ENCODE data around the gene PKD1.
A peak's percentile ranks its signal among the peaks of the same experiment; 100 is the strongest.

PKD1 gene

GRCh38 chr16:2046893-2047329, 88.8 kb downstream of the PKD1 start:
- H3K4me3 ChIP-seq (replicated peaks; ENCODE audit: low read depth, low read length) = peak overlapping the region; percentile 70
- no peak for TF ChIP-seq CTCF (IDR thresholded peaks at IDR 0.05; ENCODE audit: low read length, missing control alignments)
- no peak for DNase-seq (ENCODE audit: low read depth)

- H3K4me3 ChIP-seq (replicated peaks; ENCODE audit: low read depth, low read length) = no peak overlapping the region
- DNase-seq (ENCODE audit: low read depth) = no peak
- TF ChIP-seq CTCF (IDR thresholded peaks at IDR 0.05; ENCODE audit: low read length, missing control alignments) = no peak
These were observed 89.5 kb downstream of the PKD1 start for GRCh38 chr16:2045965-2046892.

GRCh38 chr16:2044541-2044940, 91.2 kb downstream of the PKD1 start:
- DNase-seq (ENCODE audit: low read depth) = no peak
- no peak for TF ChIP-seq CTCF (IDR thresholded peaks at IDR 0.05; ENCODE audit: low read length, missing control alignments)
- H3K4me3 ChIP-seq (replicated peaks; ENCODE audit: low read depth, low read length) = no peak overlapping the region

- no peak for TF ChIP-seq CTCF (IDR thresholded peaks at IDR 0.05; ENCODE audit: low read length, missing control alignments)
- no peak overlapping the region for H3K4me3 ChIP-seq (replicated peaks; ENCODE audit: low read depth, low read length)
- no peak for DNase-seq (ENCODE audit: low read depth)
These were observed 91.8 kb downstream of the PKD1 start for GRCh38 chr16:2043667-2044451.

- TF ChIP-seq CTCF (IDR thresholded peaks at IDR 0.05; ENCODE audit: low read length, missing control alignments) = no peak
- no peak overlapping the region for H3K4me3 ChIP-seq (replicated peaks; ENCODE audit: low read depth, low read length)
- DNase-seq (ENCODE audit: low read depth) = no peak
These were observed 92.6 kb downstream of the PKD1 start for GRCh38 chr16:2042986-2043666.

GRCh38 chr16:2042171-2042985, 93.3 kb downstream of the PKD1 start:
- no peak overlapping the region for H3K4me3 ChIP-seq (replicated peaks; ENCODE audit: low read depth, low read length)
- TF ChIP-seq CTCF (IDR thresholded peaks at IDR 0.05; ENCODE audit: low read length, missing control alignments) = no peak

More at GRCh38 chr16:2042171-2042985, 93.3 kb downstream of the PKD1 start:
- no peak for DNase-seq (ENCODE audit: low read depth)
